ENCODE measurements around the gene TNP2.

TNP2 gene

DNA sequence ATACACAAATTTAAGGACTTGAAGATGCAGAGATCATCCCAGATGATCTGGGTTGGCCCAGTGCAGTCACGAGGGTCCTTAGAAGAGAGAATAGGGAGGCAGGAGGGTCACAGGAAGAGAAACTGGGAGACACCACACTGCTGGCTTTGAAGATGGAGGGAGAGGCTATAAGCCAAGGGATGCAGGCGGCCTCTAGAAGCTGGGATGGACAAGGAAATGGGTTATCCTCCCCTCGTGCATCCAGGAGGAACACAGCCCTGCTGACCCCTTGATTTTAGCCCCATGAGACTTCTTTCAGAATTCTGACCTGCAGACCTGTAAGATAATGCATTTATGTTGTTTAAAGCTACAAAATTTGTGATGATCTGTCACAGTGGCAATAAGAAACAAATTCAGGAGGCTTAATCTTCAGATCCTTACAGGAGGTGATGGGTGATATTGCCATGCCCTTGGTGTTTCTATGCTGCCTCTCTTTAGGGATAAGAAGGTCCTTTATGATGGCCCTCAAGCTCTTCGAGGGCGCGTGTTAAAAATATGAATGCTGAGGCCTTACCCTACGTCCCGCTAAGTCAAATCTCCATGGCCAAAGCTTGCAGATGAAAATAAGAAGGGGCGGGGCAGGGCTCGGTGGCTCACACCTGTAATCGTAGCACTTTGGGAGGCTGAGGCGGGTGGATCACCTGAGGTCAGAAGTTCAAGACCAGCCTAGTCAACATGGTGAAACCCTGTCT, 8.6 kb upstream of the TNP2 start:
- no peak for DNase-seq (ENCODE audit: low spot score)

GRCh38 chr16:11276896-11277593, 7.9 kb upstream of the TNP2 start:
- no peak for DNase-seq (ENCODE audit: low spot score)

DNA sequence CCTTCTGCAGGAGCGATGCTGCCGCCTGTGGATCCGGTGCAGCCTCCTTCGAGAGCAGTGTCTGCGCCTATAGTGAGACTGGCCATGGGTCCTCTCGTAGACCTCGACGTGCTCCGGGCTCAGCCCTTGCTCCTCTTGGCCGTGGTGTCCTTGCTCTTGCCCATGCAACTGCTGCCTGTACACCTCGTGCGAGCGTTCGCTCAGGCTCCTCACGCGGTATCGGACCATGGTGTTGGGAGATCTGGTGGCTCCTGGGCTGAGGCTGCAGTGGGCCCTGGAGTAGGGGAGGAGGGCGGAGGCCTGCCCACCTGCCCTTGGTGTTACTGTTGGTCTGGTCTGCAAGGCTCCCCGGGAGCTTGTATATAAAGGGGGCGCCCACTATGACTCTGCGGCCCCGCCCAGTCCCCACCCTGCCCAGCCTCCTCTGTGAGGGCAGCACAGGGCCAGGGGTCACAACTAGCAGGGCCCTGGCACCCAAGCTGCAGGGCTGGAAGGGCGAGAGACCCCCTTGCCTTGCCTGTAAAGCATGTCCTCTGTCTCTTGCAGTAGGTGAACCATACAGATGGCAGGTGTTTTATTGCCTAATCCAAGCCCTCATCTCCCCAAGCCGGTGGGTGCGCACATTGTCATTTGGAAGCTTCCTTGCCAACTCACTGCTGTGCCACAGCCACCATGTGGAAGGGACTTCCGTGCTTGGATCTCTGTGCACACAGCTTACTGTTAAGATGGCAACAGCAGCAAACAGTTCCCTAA, 7.2 kb upstream of the TNP2 start, which contains the start of gene PRM2:
Gene PRM2, minus strand, starts transcription at position 338 of the 753 bp plus-strand sequence. Its CDS starts 110 bp downstream, at position 228.
- DNase-seq (ENCODE audit: low spot score): no peak

DNA sequence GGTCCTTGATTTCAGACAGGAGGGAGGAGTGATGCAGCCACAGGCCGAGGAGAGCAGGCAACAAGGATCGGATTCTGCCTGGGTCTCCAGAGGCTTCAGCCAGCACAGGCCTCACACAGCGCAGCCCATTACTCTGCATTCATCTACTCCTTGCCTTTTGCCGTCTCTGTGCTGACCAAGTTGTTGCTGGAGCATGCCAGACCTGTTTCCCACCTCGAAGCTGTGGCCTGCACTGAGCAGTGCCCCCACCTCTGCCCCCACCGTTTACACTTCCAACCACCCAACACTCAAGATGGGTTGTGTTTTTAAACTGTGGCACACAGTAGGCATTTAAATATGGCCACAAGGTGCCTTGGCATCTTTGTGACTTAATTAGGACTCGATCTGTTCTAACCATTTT, 5.8 kb upstream of the TNP2 start:
- no peak for DNase-seq (ENCODE audit: low spot score)

GRCh38 chr16:11273721-11274324, 4.7 kb upstream of the TNP2 start:
- DNase-seq (ENCODE audit: low spot score): no peak

- DNase-seq (ENCODE audit: low spot score): no peak
These were observed 4.0 kb upstream of the TNP2 start, which contains the start of gene PRM3 for GRCh38 chr16:11272921-11273720. Gene PRM3 (minus strand): TSS chr16:11273629. CDS start chr16:11273595, 34 bp downstream.

DNA sequence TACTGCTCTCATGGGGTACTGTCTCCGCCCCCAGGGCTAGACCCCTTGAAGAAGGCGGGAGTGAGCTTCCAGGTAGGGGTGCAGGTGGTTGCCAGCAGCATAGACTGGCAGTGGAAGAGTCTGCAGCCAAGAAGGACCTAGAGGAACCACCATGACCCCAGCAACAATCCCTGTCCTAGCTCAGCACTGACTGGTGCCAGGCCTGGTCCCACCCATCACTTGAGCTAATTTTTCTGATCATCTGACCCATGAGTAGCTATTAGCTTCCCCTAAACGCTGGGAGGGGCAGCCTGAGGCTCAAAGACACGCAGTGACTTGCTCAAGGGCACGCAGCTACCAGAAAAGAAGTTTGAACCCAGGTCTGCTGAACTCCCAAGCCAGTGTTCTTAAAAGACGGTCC, 3.4 kb upstream of the TNP2 start:
- no peak for DNase-seq (ENCODE audit: low spot score)

DNA sequence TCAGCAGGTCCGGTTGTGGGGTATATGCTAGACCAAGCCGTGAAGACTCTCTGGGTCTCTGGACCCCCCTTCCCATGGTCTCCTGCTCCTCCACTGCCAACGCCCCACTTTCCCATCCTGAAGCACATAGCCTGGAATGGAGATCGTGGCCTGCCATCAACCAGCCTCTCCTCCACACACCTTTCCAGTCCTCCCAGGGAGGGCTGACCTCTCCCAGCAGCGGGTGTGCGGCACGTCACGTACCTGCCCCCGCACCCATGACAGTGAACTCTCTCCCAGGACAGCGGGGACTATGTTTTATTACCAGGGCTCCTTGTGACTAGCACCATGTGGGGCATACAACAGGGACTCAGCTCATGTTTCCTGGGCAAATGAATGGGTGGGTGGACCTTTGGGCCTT, 2.5 kb upstream of the TNP2 start:
- DNase-seq (ENCODE audit: low spot score): no peak

DNA sequence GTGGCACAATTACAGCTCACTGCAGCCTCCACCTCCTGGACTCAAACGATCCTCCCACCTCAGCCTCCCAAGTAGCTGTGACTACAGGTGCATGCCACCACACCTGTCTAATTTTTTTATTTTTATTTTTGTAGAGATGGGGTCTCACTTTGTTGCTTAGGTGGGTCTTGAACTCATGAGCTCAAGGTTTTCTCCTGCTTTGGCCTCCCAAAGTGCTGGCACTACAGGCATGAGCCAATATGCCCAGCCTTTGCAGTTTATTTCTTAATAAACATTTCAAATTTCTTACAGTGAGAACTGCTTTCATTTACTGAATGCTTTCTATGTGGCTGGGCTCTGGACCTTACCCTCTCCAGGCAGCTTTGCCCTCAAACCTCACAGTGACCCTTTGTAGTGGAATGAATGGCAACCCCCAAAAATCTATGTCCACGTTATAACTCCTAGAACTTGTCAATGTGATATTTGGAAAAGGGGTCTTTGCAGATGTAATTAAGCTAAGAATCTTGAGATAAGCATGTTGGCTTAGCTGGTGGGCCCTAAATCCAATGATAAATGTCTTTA, 1.6 kb upstream of the TNP2 start:
- DNase-seq (ENCODE audit: low spot score): no peak

DNA sequence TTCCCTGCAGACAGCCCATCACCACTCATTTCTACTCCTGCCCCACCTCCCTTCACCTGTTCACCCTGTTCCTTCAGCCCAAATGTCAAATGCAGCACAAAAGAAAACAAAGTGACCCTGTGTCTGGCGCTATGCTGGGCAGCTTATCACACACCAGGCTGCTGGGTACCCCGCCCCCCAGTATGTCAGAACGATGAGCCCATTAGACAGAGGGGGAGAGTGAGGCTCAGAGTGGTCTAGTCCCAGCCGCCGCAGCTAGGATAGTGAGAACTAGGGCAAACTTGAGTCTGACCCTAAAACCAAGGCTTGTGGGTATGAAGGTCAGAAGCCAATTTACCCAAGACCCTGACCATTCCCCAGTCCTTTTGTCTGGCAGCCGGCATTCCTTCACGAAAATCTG, 4.0 kb downstream of the TNP2 start:
- no peak for DNase-seq (ENCODE audit: low spot score)

- DNase-seq (ENCODE audit: low spot score): no peak
These were observed 4.8 kb downstream of the TNP2 start for GRCh38 chr16:11264155-11264832.

DNA sequence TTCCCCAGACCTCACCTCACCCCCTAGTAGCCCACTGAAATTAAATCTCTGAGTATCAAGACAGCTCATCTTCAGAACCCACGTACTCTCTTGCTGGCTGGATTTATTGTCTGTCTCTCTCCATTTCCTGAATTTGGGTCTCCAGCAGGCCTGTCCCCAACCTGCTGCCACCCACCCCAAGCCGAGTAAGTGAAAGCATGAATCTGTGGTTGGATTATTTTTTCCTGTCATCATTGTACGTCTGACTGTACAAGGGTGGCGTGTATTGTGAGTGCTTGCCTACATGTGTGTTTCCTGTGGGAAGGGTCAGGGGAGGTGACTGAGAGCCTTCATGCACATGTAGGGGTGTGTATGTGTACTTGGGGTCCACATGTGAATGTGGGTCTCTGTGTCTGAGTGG, 5.4 kb downstream of the TNP2 start:
- no peak for DNase-seq (ENCODE audit: low spot score)

DNA sequence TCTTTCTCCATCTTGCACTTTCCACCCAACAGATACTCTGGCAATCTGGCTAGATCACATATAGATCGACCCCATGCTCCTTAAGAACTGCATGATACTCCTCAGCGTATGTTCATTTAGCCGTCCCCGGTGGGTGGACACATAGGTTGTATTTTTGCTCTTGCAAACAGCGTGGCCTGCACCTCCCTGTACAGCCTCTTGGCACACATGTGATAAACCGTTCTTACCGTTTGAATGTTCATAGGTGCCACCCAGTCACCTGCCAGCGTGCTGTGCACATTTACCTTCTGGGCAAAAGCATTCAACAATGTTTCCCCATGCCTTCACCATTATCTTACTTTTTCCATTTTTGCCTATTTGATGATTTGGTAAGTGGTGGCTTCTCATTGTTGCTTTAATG, 6.2 kb downstream of the TNP2 start:
- DNase-seq (ENCODE audit: low spot score): no peak

DNA sequence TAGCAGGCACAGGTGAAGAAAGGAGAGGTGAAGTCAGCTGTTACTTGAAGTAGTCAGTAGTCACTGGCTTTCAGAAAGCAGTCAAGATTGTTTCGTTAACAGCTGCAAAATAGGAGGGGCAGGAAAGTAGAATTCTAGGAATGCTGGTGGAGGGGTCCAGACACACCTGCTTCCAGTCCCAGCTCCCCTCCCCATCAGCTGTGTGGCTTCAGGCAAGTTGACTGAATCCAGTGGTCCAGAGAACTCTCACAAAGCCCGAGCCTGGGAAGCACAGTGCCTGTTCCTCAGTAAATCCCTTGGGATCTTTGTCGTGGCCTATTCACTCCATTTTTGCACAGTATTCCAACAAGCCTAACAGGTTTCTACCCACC, 8.5 kb downstream of the TNP2 start:
- DNase-seq (ENCODE audit: low spot score): no peak

GRCh38 chr16:11259655-11260595, 9.2 kb downstream of the TNP2 start:
- no peak for DNase-seq (ENCODE audit: low spot score)

DNA sequence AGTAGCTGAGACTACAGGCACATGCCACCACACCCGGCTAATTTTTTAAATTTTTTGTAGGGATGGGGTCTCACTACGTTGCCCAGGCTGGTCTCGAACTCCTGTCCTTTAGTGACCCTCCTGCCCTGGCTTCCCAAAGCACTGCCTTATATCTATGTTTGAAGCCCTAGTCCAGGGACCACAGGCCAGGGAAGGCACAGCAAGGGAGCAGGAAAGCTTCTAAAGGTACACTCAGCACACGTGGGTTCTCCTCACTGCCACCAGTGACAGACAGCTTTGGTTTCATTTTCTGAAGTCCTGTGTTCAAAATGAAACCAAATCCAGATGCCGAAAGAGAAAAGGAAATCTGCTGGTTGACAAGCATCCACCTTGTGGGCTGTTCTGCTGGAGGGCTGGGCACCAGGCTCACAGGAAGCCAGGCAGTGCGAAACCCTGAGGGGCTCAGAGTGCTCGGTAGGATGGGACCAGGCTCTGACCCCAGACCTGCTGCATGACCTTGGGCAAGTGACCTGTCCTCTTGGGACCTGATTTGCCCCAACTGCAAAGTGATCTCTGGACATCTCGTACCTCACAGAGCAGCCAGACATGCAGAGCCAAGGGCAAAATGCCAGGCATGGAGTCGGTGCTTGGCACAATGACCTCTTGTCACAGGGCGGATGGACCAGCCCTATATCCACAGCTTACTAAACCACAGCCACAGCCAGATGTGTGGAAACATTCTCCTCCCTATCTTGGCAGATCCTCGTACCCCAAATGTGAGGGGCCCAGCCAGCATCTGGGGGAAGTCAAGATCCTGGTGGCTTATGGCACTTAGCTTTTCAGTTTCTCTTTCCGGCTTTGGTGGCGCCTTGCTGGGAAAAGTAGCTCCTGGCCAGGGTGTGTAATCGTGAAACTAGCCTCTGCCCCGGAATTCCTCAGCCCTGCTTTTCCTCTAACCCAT, 10.3 kb downstream of the TNP2 start:
- peak; percentile 68 for DNase-seq (ENCODE audit: low spot score)

- peak; percentile 63 for DNase-seq (ENCODE audit: low spot score)
These were observed 11.8 kb downstream of the TNP2 start for GRCh38 chr16:11257131-11257938.
